ENCODE results near the gene MAD1L1.
"Not testable (repeated sequence)": the region's sequence is repeated elsewhere in the genome, so short reads cannot be mapped to it uniquely, and the experiment has no call there.

Gene MAD1L1

DNA sequence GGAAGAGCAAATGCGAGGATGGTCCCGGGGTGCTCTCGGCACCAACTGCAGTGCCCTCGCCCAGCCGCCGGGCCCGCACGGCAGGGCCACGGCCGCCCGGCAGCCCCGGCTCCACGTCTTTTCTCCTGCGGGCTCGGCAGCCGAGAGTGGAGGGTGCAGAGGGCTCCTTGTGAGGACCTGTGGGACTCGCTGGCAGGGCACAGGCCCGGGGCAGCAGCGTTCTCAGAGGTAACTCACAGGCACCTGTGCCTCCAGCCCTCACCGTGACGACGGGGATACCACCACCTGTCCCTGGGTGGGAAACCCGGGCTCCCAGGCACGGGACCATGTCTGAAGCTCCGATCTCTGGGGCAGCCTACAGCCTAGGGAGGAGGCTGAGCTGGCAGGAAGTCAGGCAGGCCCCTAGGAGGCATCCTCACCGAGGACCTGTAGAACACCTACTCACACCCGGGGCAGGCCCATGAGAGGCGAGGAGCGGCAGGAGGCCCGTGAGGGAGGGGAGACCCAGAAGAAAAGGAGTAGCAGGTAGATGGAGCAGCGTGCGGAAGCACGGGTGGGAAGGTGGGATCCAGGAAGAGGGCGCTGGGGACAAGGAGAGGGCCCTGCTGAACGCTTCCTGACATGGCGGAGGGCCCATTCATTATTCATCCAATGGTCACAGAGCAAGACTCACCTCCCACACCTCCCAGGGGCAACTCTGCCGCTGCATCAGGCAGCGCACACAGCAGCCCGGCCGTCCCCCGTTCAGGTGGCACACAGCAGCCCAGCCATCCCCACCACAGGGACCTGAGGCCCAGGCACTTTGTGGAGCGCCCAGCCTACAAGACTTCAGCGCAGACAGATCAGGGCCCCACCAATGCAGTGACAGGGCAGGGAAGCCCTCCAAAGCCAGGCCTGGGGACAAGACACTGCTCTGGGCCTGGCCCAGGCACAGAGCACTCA is 244.9 kb downstream of the MAD1L1 start:
- DNase-seq (ENCODE audit: low read depth) = no peak

DNA sequence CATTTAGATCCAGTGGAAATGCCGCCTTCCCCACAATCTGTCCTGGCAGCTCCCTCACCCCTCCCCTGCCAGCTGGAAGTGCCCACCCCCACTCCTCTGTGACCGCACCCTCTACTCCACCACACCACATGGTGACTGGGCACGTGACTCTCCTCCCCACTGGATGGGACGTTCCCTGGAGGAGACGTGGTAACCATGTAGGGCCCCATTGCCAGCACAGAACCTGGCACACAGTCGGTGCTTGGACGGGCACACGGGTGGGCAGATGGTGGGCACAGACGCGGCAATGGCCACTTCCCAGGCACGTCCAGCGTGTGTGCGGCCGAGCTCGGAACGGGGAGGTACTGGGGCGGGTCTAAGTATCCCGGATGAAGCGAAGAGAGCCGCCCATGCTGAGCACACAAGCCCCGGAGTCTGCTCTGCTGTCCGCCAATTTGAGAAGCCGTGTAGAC is 245.6 kb downstream of the MAD1L1 start:
- DNase-seq (ENCODE audit: low read depth) = no peak

DNA sequence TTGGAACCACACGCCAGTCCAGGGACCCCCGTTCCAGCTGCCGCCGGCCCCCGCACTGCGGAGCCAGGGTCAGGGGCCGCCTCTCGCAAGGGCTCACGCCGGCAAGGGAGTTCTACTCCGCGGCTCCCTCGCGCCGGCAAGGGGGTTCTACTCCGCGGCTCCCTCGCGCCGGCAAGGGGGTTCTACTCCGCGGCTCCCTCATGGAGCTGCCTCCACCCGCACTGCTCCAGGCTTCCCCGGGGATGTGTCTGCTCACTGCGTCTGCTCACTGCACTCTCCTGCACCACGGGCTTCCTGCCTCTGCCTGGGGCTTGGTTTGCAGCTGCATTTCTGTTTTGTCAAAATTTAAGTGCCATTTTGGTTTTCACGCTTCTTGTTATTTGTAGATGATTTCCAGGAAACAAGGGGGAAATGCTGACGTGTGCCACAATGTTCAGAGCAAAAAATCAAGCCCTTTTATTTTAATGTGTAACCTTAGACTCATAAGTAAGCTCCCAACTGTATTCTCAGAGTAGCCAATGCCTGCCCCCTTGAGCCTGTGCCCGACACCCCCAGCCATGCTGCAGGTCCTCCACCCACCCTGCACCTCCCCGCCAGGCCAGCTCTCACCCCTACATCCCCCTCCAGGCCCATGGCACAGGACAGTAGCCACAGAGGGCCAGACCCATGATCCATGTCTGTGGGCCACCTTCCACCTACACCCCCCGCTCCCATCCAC is 246.2 kb downstream of the MAD1L1 start:
- no peak for DNase-seq (ENCODE audit: low read depth)

DNA sequence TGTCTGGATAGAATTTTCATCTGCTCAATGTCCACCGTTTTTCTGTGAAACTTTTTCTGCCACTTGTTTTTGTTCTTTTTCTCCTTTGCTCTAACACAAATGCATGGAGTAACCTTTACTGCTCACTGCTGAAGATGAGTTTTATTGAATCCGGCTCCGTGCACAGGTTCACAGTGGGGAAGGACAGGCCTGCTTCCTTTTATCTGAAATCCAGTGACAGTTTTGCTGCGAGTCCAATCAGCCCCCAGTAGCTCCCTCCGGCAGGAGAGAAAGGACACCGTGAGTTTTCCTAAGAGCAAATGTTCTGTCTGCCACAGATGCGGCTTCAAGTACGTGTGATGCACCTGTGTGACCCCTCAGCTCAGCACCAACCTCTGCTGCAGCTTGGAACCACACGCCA is 246.8 kb downstream of the MAD1L1 start:
- DNase-seq (ENCODE audit: low read depth) = no peak

DNA sequence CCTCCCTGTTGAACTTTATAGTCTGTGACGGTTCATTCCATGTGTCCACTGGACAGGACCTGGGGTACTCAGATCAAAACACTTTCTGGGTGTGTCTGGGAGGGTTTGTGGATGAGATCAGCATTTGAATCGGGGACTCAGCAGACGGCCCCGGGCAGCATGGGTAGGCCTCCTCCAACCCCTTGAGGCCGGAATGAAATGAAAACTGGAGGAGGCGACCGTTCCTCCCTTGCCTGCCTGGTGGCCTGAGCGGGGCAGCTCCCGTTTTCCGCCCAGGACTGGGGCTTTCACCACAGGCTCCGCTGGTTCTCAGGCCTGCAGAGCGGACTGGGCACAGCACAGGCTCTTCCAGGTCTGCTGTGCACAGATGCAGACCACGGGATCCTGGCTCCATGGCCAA is 247.7 kb downstream of the MAD1L1 start:
- no peak for DNase-seq (ENCODE audit: low read depth)

DNA sequence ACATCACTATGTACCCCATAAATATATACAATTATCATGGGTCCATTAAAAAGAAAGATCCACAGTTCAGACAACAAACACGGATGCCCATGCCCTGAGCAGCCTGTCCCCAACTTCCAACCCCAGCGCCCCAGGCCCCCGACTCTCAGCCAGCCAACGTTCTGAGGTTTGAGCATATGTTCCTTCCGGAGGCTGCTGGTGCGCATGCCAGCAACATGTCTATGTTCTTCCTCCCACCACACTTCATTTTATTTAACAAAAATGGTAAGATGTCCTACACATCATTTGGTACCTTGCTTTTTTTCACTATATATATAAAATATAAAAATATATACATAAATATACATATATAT is 250.9 kb downstream of the MAD1L1 start:
- no peak for DNase-seq (ENCODE audit: low read depth)

DNA sequence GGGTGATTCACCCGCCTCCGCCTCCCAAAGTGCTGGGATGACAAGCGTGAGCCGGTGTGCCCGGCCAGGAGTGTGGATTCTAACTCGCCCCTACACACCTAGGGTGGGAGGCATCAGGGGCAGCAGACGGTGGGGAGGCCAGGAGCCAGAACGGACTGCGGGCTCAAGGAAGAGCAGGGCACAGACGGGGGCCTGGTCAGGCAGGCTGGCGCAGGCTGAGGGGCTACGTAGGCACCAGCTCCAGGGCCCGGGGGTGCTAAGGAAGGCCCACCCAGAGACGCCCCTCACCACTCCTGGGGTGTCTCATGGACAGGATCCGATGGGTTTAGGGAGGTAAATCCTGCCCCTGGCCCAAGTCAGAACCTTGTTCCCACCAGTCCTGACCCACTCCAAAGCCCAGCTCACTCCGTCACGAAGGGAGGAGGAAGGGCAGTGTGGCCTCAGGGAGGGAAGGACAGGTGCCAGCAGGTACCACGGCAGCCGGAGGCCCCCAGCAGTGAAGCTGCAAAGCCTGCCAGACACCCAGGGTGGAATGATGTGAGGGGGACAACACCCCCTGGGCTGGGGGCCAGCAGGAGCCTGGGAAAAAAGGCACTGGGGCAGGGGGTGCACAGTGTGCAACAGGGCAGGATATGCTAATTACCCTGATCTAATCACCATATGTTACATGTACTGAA is 251.4 kb downstream of the MAD1L1 start:
- DNase-seq (ENCODE audit: low read depth) = no peak

DNA sequence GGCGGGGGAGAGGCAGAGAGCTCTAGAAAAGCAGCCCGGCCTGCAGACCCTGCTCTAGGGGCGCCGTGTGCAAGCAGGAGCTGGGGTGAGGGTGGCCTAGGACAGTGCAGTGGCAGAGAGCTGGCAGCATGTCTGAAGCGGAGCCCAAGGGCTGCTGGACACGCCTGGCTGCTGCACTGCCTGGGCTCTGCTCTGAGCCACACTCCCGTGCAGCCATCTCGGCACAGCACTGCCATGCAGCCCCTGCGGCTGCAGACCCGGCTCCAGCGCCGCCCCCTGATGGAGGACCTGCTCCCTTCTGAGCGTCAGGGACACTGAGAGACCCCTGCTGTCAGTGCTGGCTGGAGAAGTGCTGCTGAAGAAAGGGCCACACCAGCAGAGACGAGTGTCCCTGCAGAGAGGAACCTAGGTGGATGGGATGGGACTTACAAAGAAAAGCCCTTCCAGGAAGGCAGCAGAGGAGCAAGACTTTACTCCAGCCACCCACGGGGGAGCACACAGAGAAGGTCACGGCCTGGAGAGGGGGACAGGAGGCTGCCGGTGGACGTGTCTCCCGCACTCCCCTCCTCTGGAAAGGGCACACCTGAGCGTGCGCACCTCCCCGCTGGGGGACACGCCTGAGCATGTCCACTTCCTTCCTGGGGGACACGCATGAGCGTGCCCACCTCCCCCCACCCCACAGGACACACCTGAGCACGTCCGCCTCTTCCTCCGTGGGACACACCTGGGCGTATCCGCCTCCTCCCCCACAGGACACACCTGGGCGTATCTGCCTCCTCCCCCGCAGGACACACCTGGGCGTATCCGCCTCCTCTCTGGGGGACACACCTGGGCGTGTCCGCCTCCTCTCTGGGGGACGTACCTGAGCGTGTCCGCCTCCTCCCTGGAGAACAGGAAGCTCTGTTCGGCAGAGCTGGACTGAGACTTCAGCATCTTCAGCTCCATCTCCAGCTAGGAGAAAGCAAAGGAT is 252.9 kb downstream of the MAD1L1 start:
- DNase-seq (ENCODE audit: low read depth) = no peak

DNA sequence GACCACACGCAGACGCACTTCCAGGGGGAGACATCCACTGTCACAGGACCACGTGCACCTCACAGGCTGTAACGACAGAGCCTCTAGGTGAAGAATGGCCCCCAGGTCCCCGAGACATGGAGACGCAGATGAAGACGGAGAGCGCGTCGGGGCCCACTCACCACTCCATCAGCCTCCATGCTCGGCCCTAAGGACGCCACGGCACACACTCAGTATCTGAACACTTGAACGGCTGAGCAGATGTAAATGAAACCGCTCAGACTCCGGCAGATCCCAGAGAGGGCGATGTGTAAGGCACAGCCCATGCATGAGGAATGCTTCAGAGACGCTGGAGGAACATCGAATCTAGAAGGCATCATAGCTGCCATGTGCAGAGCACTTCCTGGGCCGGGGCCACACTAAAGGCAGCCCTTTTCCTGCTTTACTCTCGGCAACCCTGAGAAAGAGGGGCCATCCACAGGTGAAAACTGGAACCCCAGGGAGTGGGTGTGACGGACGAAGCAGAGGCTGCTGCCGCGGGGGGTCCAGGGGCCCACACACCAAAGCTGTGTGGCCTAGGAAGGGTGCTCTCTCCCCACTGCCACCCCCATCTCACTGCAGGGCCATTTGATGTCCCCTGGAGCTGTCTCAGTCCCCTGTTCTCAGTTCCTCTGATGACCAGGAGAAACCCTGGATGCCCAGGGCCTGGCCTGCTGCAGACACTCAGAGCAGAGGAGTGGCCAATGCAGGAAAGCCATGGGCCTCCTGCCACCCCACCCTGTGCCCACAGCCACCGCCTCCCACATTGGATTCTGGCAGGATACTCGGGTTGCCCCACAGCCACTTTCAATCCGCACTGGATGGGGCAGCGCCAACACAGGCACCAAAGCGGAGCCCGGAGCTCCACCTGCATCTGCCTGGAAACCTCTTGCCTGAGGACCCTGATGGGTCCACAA is 253.8 kb downstream of the MAD1L1 start:
- no peak for DNase-seq (ENCODE audit: low read depth)

DNA sequence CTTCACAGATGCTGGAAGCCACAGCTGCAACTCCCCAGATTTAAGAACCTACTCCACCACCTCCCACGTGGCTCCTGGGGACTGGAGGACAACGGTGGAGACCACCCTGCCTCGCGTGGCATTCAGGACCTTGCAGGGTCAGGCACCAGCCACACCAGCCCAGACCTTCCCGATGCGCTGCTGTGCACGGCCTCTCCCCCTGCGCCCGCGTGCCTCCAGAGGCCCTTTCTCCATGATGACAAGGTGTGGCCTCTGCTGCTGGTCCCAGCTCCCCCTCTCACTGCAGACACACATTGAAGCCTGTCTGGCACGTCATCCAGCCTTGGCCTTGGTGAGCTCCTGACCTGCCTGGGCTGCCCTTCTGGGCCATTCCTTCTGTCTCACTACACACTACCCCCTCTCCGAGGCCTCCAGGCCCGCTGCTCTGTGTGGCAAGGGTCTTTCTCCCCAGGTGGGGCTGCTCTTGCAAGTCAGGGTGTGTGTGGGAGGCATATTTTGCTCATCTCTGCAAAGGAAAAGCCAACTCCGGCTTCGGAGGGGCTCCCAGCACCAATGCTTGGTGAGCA is 254.8 kb downstream of the MAD1L1 start:
- DNase-seq (ENCODE audit: low read depth) = no peak

DNA sequence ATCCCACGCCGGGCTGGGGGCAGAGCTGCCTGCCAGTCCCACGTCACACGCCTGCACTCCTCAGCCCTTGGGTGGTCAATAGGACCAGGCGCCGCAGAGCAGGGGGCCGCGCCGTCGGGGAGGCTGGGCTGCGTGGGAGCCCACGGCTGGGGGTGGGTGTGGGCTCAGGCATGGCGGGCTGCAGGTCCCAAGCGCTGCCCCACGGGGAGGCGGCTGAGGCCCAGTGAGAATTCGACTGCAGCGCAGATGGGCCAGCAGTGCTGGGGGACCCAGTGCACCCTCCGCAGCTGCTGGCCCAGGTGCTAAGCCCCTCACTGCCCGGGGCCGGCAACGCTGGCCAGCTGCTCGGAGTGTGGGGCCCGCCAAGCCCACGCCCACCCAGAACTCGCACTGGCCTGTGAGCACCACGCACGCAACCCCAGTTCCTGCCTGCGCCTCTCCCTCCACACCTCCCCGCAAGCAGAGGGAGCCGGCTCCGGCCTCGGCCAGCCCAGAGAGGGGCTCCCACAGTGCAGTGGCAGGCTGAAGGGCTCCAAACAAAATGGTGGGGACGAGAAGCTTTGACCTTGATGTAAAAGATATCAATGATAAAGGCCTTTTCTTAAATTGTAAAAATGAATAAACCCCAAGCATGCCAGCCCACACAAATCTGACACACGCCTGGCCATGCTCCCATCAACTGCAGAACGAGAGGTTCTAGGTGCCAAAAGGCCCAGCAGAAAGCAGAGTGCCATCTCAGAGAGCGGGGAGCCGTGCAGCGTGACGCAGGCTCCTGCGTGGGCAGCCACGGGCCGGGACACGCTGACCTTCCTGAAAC is 255.5 kb downstream of the MAD1L1 start:
- DNase-seq (ENCODE audit: low read depth) = no peak

DNA sequence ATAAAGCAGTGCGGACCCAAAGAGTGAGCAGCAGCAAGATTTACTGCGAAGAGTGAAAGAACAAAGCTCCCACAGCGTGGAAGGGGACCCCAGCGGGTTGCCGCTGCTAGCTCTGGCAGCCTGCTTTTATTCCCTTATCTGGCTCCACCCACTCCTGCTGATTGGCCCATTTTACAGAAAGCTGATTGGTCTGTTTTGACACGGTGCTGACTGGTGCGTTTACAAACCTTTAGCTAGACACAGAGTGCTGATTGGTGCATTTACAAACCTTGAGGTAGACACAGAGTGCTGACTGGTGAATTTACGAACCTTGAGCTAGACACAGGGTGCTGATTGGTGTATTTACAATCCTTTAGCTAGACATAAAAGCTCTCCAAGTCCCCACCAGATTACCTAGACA is 256.2 kb downstream of the MAD1L1 start:
- DNase-seq (ENCODE audit: low read depth) = not testable (repeated sequence)

DNA sequence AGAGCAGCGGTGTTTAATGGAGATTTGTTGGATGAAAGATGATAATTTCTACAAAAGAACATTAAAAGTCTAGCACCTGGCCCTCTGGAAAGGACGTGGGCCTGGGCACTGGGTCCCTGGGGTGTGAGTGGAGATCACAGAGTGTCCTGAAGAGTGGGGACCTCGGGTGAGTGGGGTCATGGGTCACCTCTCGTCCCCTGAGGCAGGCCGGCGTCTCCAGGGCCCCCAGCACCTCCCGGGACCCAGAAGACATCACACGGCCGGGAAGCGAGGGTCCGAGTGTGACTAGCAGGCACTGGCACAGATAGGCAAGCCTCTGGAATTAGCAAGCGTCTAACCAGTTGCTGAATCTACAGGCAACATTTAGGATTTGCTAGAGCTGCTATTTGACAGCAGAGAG is 257.2 kb downstream of the MAD1L1 start:
- no peak for DNase-seq (ENCODE audit: low read depth)

DNA sequence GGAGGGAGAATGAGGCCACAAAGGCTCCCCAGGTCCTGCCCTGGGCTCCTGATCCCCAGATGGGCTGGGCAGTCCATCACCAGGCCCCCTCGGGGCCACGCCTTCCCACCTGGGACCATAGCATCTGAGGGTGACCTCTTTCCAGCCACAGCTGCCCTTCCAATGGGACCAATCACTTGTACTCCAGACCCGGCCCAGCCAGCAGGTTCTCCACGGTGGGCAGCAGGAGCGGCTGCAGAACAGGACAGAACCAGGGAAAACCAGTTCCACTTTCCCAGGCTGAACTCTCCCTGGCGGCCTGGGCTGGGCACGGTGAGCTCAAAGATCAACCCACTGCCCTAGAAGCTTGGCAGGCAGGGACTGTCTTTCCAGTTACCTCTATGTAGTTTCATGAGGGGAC is 257.6 kb downstream of the MAD1L1 start:
- DNase-seq (ENCODE audit: low read depth) = no peak

DNA sequence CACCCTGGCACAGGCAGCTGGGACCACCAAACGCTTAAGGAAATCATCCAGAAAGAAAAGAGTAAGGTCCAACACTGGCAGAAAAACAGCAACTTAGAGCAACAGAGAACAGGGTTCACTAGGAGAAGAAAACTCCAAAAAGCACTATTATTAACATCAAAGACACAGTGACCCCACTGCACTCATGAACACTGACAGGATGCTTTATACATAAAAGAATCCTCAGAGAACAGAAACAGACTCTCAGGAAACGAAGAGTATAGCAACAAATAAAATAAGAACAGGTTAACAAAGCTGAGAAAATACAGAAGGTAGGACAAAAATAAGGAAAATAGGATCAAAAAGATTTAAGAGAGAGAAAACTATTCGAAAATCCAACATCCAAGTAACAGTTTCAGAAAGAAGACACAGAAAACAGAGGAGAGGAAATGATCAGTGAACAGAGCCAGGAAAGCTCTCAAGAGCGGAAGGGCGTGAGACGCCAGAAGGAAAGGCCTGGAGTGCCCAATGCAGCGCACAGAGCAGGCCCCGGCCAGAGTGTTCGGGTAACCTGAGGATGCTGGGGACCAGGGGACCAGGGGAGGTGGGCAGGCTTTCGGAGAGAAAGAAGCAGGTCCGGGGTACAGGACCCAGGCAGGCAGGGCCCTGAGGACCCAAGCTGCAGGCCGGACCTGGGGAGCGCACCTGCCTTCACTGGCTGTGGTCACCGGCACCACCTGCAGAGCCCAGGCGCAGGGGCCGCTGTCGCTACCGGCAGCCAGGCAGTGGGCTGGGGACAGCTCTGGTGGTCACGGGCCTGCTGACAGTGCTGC is 258.2 kb downstream of the MAD1L1 start:
- DNase-seq (ENCODE audit: low read depth) = no peak

DNA sequence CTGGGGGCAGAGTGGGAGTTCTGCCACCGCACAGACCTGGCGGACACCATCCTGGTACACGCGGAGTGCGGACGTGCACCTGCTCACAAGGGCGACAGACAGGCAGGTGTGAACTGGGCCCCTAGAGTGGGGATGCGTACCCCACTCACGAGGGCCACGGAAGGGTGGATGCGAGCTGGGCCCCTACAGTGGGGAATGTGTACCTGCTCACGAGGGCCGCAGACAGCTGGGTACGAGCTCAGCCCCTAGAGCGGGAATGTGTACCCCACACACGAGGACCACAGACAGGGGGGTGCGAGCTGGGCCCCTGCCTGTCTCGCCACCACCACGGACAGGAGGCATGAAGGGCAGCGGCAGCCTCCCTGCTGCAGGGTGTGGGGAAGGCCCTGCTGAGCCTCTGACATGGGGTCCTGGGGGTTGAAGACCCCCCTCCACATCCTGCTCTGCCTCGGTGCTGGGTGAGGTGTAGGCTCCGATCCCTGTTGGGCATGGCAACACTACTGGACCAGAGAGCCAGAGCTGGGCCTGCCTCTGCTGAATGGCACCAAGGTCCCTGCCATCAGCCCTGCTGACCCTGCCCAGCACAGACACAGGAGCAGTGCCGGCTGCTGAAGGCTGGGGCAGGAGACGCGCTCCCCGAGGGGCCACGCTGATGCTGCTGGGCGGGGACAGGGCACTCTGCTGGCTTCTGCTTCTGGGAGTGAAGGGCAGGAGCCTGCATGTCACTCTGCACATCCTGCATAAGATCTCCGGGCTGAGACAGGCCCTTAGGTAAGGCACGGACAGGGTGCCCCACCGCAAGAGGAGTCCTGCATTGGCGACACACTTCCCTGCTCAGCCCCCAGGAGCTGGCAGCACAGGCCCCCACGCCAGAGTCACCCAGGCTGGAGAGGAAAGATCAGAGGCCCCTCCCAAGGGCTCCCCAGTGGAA is 259.2 kb downstream of the MAD1L1 start:
- DNase-seq (ENCODE audit: low read depth) = no peak

DNA sequence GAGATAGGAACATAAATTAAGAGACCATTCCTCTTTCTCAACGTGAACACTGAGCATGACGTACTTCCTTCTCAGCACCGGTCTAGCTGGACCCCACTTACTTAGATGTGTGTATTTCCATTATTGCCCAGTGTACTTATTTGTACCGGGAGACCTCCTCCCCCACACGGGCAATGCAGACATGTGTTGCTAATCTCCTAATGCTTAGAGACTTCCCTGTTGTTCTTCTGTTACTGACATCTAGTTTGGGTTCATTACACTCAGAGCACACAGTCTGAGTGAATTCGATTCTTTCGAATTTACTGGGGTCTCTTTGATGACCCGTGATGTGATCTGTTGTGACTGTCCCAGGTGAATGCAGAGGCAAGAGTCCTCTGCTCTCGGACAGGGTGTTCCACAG is 260.0 kb downstream of the MAD1L1 start:
- DNase-seq (ENCODE audit: low read depth) = no peak
